Astrocyte (in vitro differentiated cells and primary cell): ENCODE data around the gene IMPDH1. TPM values are rescaled to one million over a fixed set of nuclear protein-coding genes. Genes with fewer than 3 reads are reported as not detected.

Experiments
- DNase-seq: peaks from one replicate; pipeline ENCODE4 v3.0.0-alpha.2; 2010; ENCODE audit warnings: low read depth
- FAIRE-seq: peaks from 2 replicates; lab custom pipeline; 2011; peaks lifted over from hg19 to GRCh38; lab: Jason Lieb, UNC
- H2AFZ ChIP-seq: 2 replicates; pipeline ENCODE4 v1.6.0; 2012; ENCODE audit warnings: low read depth, low read length, inconsistent platforms
- H3K27ac ChIP-seq: 2 replicates; pipeline ENCODE4 v1.5.1; 2011; ENCODE audit warnings: low read depth, low read length, inconsistent platforms
- H3K27me3 ChIP-seq: 2 replicates; pipeline ENCODE4 v1.6.0; 2011; ENCODE audit warnings: low read length, inconsistent platforms; ENCODE audit not compliant: insufficient read depth
- H3K36me3 ChIP-seq: 2 replicates; pipeline ENCODE4 v1.5.1; 2011; ENCODE audit warnings: low read length, inconsistent platforms; ENCODE audit not compliant: insufficient read depth
- H3K4me1 ChIP-seq: 2 replicates; pipeline ENCODE4 v1.5.1; 2011; ENCODE audit warnings: low read length, inconsistent platforms; ENCODE audit not compliant: insufficient read depth
- H3K4me2 ChIP-seq: 2 replicates; pipeline ENCODE4 v1.6.0; 2012; ENCODE audit warnings: low read length, inconsistent platforms
- H3K4me3 ChIP-seq: 2 replicates; pipeline ENCODE4 v1.5.1; 2011; ENCODE audit warnings: low read depth, mild to moderate bottlenecking, low read length, inconsistent platforms; ENCODE audit not compliant: insufficient read depth
- H3K79me2 ChIP-seq: 2 replicates; pipeline ENCODE4 v1.6.0; 2012; ENCODE audit warnings: mild to moderate bottlenecking, low read length, inconsistent platforms; ENCODE audit not compliant: insufficient read depth
- H3K9ac ChIP-seq: 2 replicates; pipeline ENCODE4 v1.6.0; 2012; ENCODE audit warnings: mild to moderate bottlenecking, low read length, inconsistent platforms
- H3K9me3 ChIP-seq: 2 replicates; pipeline ENCODE4 v1.5.1; 2012; ENCODE audit warnings: low read depth, mild to moderate bottlenecking, low read length, inconsistent platforms; ENCODE audit not compliant: insufficient read depth
- H4K20me1 ChIP-seq: 2 replicates; pipeline ENCODE4 v1.6.0; 2012; ENCODE audit warnings: low read length, inconsistent platforms; ENCODE audit not compliant: insufficient read depth
- H3K27ac Mint-ChIP-seq: one replicate; pipeline ENCODE4 v1.8.0; 2021; ENCODE audit warnings: mild to moderate bottlenecking, mixed read lengths; ENCODE audit not compliant: unreplicated experiment
- H3K27me3 Mint-ChIP-seq: one replicate; pipeline ENCODE4 v1.8.0; 2021; ENCODE audit warnings: low read depth, mixed read lengths; ENCODE audit not compliant: unreplicated experiment
- H3K36me3 Mint-ChIP-seq: one replicate; pipeline ENCODE4 v1.8.0; 2021; ENCODE audit warnings: low read depth, mixed read lengths; ENCODE audit not compliant: unreplicated experiment
- H3K4me1 Mint-ChIP-seq: one replicate; pipeline ENCODE4 v1.8.0; 2021; ENCODE audit warnings: low read depth, mixed read lengths; ENCODE audit not compliant: unreplicated experiment
- H3K4me3 Mint-ChIP-seq: one replicate; pipeline ENCODE4 v1.8.0; 2021; ENCODE audit warnings: mild to moderate bottlenecking, moderate library complexity, mixed read lengths; ENCODE audit not compliant: unreplicated experiment
- H3K9me3 Mint-ChIP-seq: one replicate; pipeline ENCODE4 v1.8.0; 2021; ENCODE audit warnings: mild to moderate bottlenecking, mixed read lengths; ENCODE audit not compliant: unreplicated experiment
- CTCF ChIP-seq: IDR thresholded peaks from 2 replicates; pipeline ENCODE4 v1.5.1; 2011; ENCODE audit warnings: low read depth, mild to moderate bottlenecking, inconsistent platforms, low read length, moderate library complexity; ENCODE audit not compliant: insufficient read depth
- EZH2 ChIP-seq: IDR thresholded peaks from 2 replicates; pipeline ENCODE4 v1.6.1; 2012; ENCODE audit warnings: mild to moderate bottlenecking, low read length, inconsistent platforms; ENCODE audit not compliant: insufficient read depth
- total RNA-seq: library from RNA; stranded (reverse); gene quantifications from 2 replicates; pipeline ENCODE4 v1.2.1, GENCODE V29; 2021

The IMPDH1 gene
- total RNA-seq, 1 donor from 2014 or later = 43.9 TPM

DNA sequence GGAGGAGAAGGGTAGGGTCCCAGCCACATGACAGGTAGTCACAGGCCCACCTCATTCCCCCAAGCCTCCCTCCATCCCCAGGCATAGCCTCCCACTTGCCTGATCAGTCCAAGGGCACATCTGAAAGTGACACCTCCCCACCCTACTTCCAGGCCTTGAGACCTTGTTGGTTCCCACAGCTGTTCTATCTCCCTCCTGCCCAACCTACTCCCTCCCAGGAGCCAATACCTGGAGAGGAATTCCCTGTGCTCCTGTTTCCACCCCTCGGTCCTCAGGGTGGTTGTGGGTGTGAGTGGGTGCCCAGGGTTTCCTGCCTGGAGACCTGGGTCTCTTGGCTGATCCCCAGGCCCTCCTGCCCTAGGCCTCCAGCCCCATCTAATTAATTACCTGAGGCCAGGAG, 11.6 kb upstream of the IMPDH1 start:
- no peak overlapping the region for H3K4me3 Mint-ChIP-seq
- peaks cover 6% of the 10 kb centered on the region for H3K4me1 Mint-ChIP-seq
- no peak overlapping the region for H3K27ac ChIP-seq
- no peaks in the 10 kb centered on the region for H4K20me1 ChIP-seq
- no peak for TF ChIP-seq CTCF
- no peak for TF ChIP-seq EZH2
- no peak overlapping the region for H3K27ac Mint-ChIP-seq
- no peak overlapping the region for H3K4me2 ChIP-seq
- H3K79me2 ChIP-seq = no peaks in the 10 kb centered on the region
- H2AFZ ChIP-seq = no peak overlapping the region
- no peaks in the 10 kb centered on the region for H3K9me3 ChIP-seq
- H3K27me3 Mint-ChIP-seq = peaks cover 41% of the 10 kb centered on the region
- H3K9ac ChIP-seq = no peak overlapping the region
- DNase-seq (no peak), FAIRE-seq (no peak)
- no peaks in the 10 kb centered on the region for H3K36me3 Mint-ChIP-seq
- peaks cover 5% of the 10 kb centered on the region for H3K27me3 ChIP-seq
- H3K4me1 ChIP-seq = no peaks in the 10 kb centered on the region
- peaks cover 2% of the 10 kb centered on the region for H3K9me3 Mint-ChIP-seq
- no peaks in the 10 kb centered on the region for H3K36me3 ChIP-seq
- H3K4me3 ChIP-seq = no peak overlapping the region

DNA sequence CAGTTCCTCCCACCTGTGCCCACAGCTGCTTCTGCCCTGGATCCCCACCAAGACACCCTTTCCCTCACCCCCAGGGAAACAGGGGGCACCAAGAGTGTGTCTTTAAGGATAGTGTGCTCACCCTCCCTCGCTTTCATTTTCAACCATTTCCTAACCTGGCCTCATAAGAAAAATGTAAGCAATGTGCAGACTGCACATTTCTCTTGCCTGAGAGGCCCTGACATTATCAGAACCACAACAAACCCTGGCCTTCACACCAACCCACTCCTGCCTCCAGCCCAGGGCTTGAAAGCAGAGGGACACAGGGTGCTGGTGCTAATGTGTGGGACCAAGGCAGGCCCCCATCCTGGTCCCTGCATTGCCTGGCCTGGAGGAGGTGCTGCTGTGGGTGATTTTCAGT, 11.0 kb upstream of the IMPDH1 start:
- Mint-ChIP-seq H3K36me3 (no peaks in the 10 kb centered on the region), H3K4me1 (peaks cover 6% of the 10 kb centered on the region), H3K9me3 (peaks cover 2% of the 10 kb centered on the region), H3K27me3 (peaks cover 41% of the 10 kb centered on the region), H3K4me3 (no peak overlapping the region), H3K27ac (no peak overlapping the region)
- Histone ChIP-seq H2AFZ (no peak overlapping the region), H3K4me2 (no peak overlapping the region), H3K9ac (no peak overlapping the region), H3K4me3 (no peak overlapping the region), H3K27ac (no peak overlapping the region), H4K20me1 (no peaks in the 10 kb centered on the region), H3K9me3 (no peaks in the 10 kb centered on the region), H3K4me1 (no peaks in the 10 kb centered on the region), H3K36me3 (no peaks in the 10 kb centered on the region), H3K27me3 (peaks cover 5% of the 10 kb centered on the region), H3K79me2 (no peaks in the 10 kb centered on the region)
- no peak for FAIRE-seq
- no peak for TF ChIP-seq EZH2
- TF ChIP-seq CTCF = no peak
- no peak for DNase-seq

GRCh38 chr7:128419257-128419656, 9.5 kb upstream of the IMPDH1 start:
- H3K36me3 ChIP-seq = no peaks in the 10 kb centered on the region
- DNase-seq = no peak
- H3K27me3 ChIP-seq = peaks cover 8% of the 10 kb centered on the region
- H4K20me1 ChIP-seq = no peaks in the 10 kb centered on the region
- H2AFZ ChIP-seq = no peak overlapping the region
- H3K79me2 ChIP-seq = no peaks in the 10 kb centered on the region
- no peak overlapping the region for H3K27ac Mint-ChIP-seq
- TF ChIP-seq EZH2 = no peak
- TF ChIP-seq CTCF = no peak
- H3K36me3 Mint-ChIP-seq = no peaks in the 10 kb centered on the region
- no peak overlapping the region for H3K27ac ChIP-seq
- FAIRE-seq = no peak
- H3K4me1 ChIP-seq = no peaks in the 10 kb centered on the region
- H3K9ac ChIP-seq = no peak overlapping the region
- no peak overlapping the region for H3K4me3 ChIP-seq
- H3K9me3 ChIP-seq = no peaks in the 10 kb centered on the region
- H3K9me3 Mint-ChIP-seq = peaks cover 2% of the 10 kb centered on the region
- H3K4me1 Mint-ChIP-seq = peaks cover 6% of the 10 kb centered on the region
- peaks cover 44% of the 10 kb centered on the region for H3K27me3 Mint-ChIP-seq
- H3K4me2 ChIP-seq = no peak overlapping the region
- H3K4me3 Mint-ChIP-seq = no peak overlapping the region
